Measurements from ENCODE around the gene IFNA16.
"Not testable (repeated sequence)": the region's sequence is repeated elsewhere in the genome, so short reads cannot be mapped to it uniquely, and the experiment has no call there.

Gene IFNA16

DNA sequence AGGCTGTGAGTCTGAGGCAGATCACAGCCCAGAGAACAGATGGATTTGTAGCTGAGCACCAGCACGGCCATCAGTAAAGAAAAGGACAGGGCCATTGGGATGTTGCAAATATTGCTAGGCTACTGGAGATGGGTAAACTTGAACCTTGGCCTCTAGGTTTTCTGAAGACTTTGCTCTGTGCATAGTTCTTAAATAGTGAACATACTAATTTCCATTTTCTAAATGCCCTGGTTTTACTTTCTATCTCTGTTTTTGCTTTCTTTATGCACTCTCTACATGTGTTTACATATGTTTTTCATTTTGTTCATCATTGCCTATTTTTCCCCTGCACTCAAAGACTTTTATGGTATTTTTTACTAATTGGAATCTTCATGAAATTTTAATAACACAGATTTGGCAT lies at the start of gene IFNA16:
Gene IFNA16 (minus strand): TSS at position 101 of the 400 bp plus-strand sequence. CDS start 6 bp downstream, at position 95.
- not testable (repeated sequence) for DNase-seq

DNA sequence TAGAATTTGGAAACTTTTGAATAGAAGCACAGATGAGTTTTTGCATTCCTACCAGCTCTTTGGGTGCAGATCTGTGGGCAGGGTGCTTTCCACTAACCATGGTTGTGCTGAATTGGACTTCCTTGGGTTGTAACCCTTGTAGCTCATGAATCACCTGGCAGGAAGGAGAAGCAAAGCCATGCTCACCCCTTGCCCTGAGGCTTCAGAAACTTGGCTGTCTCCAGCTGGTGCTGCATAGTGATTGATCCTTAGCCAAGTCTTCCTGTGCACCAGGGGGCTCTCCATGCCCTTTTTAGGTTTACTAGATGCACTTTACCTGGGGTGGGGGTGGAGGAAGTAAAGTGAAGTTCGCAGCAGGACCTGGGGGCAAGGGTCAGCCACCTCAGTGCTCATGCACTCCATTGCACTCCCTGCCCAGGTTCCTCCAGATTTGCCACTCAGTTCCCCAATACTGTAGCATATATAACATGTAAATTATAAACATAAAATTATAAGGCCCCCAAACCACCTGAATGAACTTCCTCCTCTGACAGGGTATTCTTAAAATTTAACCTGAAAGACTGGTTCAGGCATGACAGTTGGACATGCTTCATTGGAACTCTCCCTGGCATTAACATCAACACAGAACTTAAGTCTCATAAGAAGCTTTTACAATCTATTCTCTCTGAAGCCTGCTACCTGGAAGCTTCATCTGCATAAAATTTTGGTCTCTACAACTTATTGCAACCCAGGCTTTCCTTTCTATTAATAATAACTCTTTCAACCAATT lies 48.5 kb upstream of the IFNA16 start:
- no peak for DNase-seq

DNA sequence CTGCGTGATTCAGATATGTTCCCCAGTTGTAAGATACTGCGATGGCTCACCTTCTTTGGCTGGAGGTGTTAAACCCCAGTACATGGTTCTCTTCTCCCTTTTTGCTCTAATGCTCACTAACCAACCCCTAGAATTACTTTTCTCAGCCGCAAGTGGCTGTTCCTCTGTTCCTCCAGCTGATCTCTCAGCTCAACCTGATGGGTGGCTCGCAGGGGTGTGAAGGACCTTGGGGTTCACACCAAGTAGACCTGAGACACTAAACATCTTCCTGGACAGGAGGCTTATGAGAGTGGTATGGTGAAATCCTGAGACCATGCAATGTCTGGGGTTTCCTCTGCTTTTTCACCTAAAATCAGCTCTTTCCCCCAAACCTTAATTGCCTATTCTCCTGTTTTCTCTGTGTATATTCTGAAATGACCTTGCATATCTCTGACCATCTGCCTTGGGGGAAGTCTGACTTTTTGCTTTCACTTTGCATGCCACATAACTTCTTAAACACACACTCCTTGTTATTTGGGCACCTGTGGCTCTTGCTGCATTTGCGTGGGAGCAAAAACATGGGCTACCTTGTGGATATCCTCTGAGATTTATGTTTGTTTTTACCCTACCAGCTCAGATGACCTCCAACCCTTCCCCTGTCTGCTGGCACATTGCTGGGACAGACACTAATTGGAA lies 38.6 kb upstream of the IFNA16 start:
- no peak for DNase-seq

DNA sequence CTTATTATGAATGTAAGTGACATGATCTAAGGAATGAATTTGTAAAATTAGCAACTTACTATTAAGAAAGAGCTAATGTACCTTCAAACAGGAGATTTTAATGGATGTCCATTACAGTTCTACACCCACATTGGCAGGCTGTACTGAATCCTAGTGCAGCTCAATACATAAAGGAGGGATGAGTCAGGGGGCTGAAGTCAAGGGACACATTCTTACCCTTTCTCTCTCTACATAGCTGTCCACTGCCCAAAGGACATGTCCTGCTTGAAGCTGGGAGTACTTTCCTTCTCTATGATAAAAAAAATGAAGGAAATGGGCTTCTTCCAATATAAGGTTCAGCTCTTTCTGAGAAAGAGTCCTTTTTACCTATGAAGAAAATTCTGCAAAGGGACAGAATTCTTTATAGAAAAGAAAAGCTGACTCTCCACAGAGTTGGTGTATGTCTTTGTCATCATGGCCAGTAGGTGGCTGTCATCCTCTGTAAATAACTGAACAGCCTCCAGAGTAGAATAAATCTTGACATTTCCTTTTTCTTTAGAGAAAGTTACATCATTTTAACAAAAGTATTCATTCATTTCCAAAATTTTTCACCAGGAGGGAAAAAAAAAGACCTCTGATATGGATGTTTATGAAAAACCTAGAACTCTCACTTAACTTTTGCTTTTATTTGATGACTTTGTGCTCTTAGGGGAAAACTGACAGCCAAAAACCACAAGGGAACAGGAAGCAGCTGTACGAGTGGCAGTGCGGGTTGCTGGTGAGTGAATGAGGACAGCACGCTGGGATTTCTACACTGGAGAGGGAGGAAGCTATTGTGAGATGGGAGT lies 35.8 kb upstream of the IFNA16 start:
- DNase-seq = peak; percentile 12

DNA sequence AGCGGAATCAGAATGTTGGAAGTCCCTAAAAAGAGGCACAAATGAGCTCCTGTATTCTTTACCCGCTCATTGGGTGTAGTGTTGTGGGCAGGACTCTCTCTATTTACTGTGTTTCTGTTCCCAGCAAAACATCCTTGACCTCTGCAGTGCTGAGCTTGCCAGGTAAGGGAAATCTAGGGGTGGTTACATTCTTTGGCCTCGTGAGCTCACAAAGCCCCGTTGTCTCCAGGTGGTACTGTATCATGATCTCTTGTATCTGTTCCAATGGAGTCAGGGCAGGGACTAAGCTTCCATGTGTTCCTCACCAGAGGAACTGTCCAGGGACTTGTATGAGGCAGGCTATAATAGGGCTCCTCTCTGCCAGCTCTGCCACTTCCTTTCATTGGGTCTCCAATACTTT lies 34.5 kb upstream of the IFNA16 start:
- no peak for DNase-seq

DNA sequence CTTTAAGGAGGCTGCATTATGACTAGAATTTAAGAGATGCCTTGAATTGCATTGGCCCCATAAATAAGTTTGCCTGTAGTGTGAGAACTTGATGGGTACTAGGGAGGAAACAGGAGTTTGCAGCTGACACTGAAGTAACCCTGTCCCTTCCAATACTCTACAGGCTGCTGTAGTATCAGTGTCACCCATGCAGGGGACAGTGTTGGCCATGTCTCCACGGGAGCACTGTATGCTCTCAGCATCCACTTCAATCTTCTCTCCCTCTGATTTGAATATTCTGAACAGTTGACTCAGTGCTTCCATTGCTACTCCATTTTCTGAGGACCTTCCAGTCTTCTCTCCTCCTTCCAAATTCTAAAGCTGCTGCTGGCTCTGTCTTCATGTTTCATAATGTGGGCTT lies 34.1 kb upstream of the IFNA16 start:
- no peak for DNase-seq

DNA sequence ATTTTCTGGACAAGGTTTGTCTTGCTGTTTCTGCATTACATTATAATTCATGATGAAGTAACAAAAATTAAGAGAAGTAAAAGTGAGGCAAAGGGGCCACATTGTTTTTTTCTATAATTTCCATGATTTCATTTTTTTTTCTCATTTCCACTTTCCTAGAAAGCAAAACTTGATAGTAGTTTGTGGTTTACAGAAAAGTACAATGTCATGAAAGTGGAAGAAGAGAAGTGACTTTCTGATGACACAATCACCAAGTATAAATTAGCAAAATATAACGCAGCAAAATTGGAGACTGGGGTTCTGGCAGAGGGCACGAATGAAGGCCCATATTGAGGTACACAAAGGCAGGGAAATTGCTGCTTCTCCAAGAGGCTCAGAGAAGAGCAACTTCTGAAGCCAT lies 27.7 kb upstream of the IFNA16 start:
- DNase-seq = no peak

DNA sequence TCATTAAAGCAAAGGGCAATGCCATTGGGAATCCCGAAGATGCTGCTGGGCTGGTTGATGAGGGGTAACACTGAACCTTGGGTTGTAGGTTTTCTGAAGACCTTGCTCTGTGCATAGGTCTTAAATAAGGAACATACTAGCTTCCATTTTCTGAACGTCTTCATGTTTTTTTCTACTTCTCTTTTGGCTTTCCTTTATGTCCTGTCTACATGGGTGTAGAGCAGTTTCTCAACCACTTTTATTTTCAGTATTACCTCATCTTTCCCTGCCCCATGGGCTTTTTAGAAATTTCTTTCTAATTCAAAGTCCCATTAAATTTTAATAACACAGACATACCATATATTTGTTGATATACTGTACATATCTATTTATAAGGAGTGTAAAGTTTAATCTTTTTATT lies 22.8 kb upstream of the IFNA16 start, which contains the start of gene IFNA14:
Gene IFNA14 (minus strand): TSS at position 95 of the 400 bp plus-strand sequence. CDS start 70 bp downstream, at position 25.
- no peak for DNase-seq

DNA sequence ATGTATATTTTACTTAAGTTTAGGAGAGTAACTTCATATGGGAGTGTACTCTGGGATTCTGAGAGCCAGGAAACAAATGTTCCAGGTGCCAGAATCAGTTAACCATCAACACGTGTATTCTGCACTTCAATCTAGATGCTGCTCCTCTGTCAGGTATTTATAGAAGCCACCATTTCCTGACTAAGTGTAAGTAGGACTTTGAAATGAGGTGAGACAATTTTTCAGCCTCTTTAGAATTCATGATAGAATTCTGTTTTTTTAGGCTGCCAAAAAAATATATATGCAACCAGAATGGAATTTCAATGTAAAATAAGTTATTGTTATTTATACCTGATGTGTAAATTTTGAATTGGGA lies 19.2 kb upstream of the IFNA16 start:
- not testable (repeated sequence) for DNase-seq

DNA sequence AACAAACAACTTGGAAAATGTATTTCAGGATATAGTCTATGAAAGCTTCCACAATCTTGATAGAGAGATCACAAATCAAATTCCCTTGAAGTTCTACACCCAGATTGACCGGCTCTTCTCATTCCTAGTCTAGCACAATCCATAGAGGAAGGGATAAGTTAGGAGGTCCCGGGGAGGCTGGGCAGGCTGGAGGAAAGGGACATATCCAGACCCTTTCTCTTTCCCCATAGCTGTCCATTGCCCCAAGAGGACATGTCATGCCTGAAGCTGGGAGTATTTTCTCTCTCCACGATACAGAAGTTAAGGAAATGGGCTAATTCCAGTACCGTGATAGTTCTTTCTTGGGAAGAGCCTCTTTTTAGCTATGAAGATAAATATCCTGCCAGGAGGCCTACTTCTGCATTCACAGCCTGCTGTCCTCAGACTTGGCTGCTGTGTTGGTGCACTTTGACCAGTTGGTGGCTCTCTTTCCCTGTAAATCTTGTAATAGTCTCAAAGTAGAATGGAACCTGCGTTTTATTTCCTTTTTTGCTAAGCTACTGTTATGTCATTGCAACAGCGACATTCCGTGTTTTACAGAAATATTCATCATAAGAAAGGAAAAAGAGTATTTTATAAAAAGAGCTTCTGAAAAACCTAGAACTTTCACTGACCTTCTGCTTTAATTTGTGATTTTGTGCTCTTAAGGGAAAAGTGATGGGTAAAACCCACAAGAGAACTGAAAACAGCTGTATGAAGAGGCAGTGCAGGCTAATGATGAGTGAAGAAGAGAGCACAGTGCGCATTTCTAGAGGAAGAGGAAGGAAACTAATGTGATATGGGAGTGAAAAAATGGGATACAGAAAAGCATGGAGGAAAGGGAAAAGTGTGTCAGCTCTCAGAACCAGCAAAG lies 18.6 kb upstream of the IFNA16 start:
- DNase-seq = peak; percentile 35

DNA sequence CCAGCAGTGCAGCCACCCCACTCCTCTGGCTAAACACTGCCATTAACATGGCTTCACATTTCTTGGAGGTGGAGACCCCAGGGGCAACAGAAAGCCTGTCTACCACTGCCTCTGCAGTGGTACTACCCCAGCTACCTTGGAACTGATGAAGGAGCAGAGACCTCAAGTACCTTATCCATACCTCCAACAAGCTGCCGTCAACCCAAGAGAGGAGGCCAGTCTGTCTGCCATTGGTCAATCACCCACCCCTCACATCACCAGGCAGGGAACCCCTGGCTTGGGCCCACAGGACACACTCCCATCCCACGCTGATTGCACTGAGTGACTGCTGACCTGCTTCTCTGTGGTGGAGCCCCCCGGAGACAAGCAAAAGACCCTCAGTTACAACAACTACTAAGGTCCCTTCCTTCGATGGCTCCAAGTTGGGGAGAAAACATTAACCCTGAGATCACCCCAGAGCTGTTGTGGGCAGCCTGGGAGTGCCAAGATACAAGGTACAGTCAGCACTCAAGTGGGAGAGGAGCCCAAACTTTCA lies 17.1 kb upstream of the IFNA16 start:
- DNase-seq = no peak

DNA sequence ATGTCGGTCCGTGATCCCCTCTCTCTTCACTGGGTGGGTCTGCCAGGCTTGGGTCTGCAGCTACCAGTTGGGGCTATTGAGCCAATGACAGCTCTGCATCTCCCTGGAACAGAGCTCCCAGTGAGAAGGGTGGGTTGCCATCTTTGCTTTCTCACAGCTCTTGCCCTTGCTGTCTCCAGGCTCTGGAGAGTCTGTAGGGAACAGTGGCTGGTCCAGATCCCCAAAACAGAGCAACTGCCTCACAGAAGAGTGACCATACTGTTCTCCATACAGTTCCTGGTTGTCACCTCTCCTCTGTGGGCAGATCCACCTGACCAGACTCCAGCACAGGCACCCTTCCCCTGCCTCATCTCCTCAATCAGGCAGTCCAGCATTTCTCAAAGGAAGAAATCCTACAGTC lies 16.1 kb upstream of the IFNA16 start:
- DNase-seq = no peak

DNA sequence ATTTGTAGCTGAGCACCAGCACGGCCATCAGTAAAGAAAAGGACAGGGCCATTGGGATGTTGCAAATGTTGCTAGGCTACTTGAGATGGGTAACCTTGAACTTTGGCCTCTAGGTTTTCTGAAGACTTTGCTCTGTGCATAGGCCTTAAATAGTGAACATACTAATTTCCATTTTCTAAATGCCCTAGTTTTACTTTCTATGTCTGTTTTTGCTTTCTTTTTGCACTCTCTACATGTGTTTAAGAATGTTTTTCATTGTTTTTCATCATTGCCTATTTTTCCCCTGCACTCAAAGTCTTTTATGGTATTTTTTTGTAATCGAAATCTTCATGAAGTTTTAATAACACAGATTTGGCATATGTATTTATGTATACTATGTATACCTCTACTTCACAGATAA lies 11.0 kb upstream of the IFNA16 start, which contains the start of gene IFNA17:
Gene IFNA17 (minus strand): TSS at position 101 of the 400 bp plus-strand sequence. CDS start 49 bp downstream, at position 52.
- DNase-seq = no peak

DNA sequence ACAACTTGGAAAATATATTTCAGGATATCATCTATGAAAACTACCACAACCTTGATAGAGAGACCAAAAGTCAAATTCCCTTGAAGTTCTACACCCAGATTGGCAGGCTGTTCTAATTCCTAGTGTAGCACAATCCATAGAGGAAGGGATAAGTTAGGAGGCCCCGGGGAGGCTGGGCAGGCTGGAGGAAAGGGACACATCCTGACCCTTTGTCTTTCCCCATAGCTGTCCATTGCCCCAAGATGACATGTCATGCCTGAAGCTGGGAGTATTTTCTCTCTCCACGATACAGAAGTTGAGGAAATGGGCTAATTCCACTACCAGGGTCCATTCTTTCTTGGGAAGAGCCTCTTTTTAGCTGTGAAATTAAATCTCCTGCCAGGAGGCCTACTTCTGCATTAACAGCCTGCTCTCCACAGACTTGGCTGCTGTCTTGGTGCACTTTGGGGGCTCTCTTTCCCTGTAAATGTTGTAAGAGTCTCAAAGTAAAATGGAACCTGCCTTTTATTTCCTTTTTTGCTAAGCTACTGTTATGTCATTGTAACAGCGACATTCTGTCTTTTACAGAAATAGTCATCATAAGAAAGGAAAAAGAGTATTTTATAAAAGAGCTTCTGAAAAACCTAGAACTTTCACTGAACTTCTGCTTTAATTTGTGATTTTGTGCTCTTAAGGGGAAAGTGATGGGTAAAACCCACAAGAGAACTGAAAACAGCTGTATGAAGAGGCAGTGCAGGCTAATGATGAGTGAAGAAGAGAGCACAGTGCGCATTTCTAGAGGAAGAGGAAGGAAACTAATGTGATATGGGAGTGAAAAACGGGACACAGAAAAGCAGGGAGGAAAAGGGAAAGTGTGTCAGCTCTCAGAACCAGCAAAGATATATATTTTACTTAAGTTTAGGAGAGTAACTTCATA lies 3.4 kb downstream of the IFNA16 start:
- DNase-seq = not testable (repeated sequence)

DNA sequence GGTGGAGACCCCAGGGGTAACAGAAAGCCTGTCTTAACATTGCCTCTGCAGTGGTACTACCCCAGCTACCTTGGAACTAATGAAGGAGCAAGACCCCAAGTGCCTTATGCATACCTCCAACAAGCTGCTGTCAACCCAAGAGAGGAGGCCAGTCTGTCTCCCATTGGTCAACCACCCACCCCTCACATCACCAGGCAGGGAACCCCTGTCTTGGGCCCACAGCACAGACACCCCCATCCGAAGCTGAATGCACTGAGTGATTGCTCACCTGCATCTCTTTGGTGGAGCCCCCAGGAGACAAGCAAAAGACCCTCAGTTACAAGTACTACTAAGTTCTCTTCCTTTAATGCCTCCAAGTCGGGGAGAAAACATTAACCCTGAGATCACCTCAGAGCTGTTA lies 5.0 kb downstream of the IFNA16 start:
- DNase-seq = not testable (repeated sequence)

DNA sequence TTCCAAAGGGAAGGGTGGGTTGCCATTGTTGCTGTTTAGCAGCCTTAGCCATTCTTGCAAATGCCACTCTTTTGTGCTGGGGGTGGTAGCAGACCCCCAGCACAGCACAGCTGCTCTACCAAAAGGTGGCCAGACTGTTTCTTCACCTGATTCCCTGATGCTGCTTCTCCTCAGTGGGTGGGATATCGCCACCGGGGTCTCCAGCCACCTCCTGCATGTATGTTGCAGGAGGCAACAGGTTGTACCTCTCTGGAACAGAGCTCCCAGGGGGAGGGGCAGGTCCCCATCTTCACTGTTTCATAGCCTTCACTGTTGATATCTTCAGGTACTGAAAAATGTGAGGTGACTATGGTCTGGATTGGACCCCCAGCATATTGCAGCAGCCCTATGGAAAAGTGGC lies 6.3 kb downstream of the IFNA16 start:
- not testable (repeated sequence) for DNase-seq

DNA sequence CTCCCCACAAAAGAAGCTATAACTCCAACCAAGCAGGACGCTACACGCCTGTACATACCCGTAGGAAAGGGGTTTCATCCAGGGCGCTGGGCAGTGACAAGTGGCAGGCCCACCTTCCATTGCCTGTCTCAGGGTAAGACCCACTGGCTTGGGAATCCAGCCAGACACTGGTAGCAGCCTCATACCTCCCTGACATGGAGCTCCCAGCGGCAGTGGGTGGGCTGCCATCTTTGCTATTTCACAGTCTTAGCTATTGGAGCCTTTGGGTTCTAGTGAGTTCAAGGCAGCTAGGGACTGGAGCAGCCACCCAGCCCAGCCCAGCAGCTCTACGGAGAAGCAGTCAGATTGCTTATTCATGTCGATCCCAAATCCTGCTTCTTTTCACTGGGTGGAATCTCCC lies 6.8 kb downstream of the IFNA16 start:
- no peak for DNase-seq

DNA sequence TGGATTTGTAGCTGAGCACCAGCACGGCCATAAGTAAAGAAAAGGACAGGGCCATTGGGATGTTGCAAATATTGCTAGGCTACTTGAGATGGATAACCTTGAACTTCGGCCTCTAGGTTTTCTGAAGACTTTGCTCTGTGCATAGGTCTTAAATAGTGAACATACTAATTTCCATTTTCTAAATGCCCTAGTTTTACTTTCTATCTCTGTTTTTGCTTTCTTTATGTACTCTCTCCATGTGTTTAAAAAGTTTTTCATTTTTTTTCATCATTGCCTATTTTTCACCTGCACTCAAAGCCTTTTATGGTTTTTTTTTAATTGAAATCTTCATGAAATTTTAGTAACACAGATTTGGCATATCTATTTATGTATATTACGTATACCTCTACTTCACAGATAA lies 10.1 kb downstream of the IFNA16 start, which contains the start of gene IFNA10:
Gene IFNA10 (minus strand): TSS at position 101 of the 400 bp plus-strand sequence. CDS start 46 bp downstream, at position 55.
- DNase-seq = not testable (repeated sequence)

DNA sequence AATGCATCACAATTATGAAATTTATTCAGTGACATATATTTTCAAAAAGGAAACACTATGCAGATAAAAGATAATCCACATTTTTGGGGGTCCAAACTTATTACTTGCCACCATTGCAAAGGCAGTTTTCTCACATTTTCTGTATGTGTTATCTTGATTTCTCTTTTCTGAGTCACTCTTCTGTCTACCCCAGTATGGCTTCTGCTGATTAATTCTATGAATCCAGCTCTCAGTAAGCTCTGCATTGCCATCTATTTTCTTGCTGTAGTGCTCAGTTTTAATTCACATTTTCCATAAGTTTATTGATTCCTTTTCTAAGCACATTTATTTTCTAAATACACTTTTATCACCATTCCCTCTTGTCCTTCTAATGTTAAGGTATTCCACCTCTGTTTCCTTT lies 11.9 kb downstream of the IFNA16 start:
- DNase-seq = no peak

DNA sequence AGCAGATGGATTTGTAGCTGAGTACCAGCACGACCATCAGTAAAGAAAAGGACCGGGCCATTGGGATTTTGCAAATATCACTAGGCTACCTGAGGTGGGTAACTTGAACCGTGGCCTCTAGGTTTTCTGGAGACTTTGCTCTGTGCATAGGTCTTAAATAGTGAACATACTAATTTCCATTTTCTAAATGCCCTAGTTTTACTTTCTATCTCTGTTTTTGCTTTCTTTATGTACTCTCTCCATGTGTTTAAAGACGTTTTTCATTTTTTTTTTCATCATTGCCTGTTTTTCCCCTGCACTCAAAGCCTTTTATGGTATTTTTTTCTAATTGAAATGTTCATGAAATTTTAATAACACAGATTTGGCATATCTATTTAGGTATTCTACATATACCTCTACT lies 15.0 kb downstream of the IFNA16 start, which contains the start of gene IFNA7:
Gene IFNA7 (minus strand): TSS at position 101 of the 400 bp plus-strand sequence. CDS start 40 bp downstream, at position 61.
- DNase-seq = not testable (repeated sequence)
